H1 (cell line): ENCODE measurements around the gene BRPF3. TPM values are rescaled to one million over a fixed set of nuclear protein-coding genes. Genes with fewer than 3 reads are reported as not detected.

Experiments used
- CBX5 ChIP-seq: fragments of 300-800, 300-1000 bp; sonication (generic); IDR thresholded peaks from 2 replicates; pipeline ENCODE4 v1.7.1; 2016; ENCODE audit warnings: antibody characterized with exemption, low read length, low read depth
- polyA plus RNA-seq, 7 experiments: library from polyadenylated mRNA; depleted of rRNA in 3 of 7; stranded (reverse) in 5 of 7; unstranded in 2 of 7; fragments of >200 nt in 5 of 7; fragments of 200-250 nt in 2 of 7; gene quantifications; 1 replicate in 5 of 7; 2 replicates in 1 of 7; 4 replicates in 1 of 7; pipeline versions ENCODE4 v1.2.1 to v1.2.3, GENCODE V29; 2011 to 2013; ENCODE audit warnings: missing spikeins in 2 of 7, mixed read lengths in 2 of 7
- total RNA-seq: library from RNA; stranded (reverse); fragmentation: NEBNext Ultra II Directional; extraction: Animal tissue kit (Norgen Biotek cat#: 25700); gene quantifications from 2 replicates; pipeline ENCODE4 v1.2.1, GENCODE V29; 2021

The BRPF3 gene
- total and polyA plus RNA-seq, 2 of the 8 experiments (the other 6 are each of a cell fraction or from before 2014, with no cell fraction given) = 26.0 to 37.5 TPM

- TF ChIP-seq CBX5 = no peak
Observed at GRCh38 chr6:36273067-36273466, 76.5 kb downstream of the BRPF3 start (continued).
